OCI-LY3 (cell line): ENCODE measurements around the gene PSMB1.

ENCODE experiments used
- CTCF ChIP-seq: fragments of 200-600, 300-600 bp; sonication (generic); IDR thresholded peaks from 2 replicates; pipeline ENCODE4 v1.5.1; 2014; ENCODE audit warnings: antibody characterized with exemption, low read length, low read depth
- EZH2phosphoT487 ChIP-seq: fragments of 200-600 bp; shearing (Covaris generic); IDR thresholded peaks from 2 replicates; pipeline ENCODE4 v1.6.1; 2018; ENCODE audit warnings: antibody characterized with exemption, mixed run types, low read depth

GRCh38 chr6:170584954-170585498 is 31.9 kb upstream of the PSMB1 start:
- TF ChIP-seq EZH2phosphoT487: no peak
- no peak for TF ChIP-seq CTCF
